Renal cortex interstitium (tissue), 11 donors: ENCODE measurements around the gene ARL5C. TPM values are rescaled to one million over a fixed set of nuclear protein-coding genes. Genes with fewer than 3 reads are reported as not detected.
A peak's percentile ranks its signal among the peaks of the same experiment; 100 is the strongest.

Experiments
- DNase-seq, 11 donors: peaks; one replicate each; pipeline ENCODE4 v3.0.0-alpha.2; 2013; ENCODE audit warnings: low read depth in 9 of 11, low spot score in 4 of 11; ENCODE audit errors: extremely low read depth in 1 of 11
- polyA plus RNA-seq, 3 donors: library from polyadenylated mRNA; unstranded; fragments of 120-200 nt; gene quantifications; one replicate each; pipeline ENCODE4 v1.2.1, GENCODE V29; 2013; ENCODE audit not compliant: insufficient read length in 3 of 3

Gene ARL5C
- polyA plus RNA-seq, 3 donors: 0.17 to 0.50 (median 0.44) TPM

DNA sequence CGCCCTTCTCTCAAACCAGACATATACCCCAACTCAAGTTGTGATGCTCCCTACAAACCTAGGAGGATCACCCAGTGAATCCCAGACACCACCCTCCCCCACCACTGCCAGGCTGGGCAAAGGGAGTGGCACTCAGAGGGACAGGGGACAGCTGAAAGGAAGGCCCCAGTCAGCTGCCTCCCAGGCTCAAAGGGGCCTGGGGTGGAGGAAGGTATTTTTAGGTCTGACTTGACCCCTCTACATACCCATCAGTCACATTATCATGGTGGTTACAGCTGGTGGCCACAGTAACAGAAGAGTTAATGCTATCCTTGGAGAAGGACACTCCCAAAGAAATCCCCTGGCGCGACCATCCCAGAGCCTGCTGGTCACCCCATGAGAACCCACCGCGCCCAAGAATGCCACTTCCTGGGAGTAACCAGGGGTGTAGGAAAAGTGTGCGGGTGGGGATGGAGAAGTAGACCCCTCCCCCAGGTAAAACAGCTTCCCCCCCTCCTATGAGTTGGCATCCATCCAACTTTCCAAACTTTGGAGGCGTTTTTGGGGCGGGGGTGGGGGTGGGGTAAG, 30.4 kb upstream of the ARL5C start:
- no peak for DNase-seq

DNA sequence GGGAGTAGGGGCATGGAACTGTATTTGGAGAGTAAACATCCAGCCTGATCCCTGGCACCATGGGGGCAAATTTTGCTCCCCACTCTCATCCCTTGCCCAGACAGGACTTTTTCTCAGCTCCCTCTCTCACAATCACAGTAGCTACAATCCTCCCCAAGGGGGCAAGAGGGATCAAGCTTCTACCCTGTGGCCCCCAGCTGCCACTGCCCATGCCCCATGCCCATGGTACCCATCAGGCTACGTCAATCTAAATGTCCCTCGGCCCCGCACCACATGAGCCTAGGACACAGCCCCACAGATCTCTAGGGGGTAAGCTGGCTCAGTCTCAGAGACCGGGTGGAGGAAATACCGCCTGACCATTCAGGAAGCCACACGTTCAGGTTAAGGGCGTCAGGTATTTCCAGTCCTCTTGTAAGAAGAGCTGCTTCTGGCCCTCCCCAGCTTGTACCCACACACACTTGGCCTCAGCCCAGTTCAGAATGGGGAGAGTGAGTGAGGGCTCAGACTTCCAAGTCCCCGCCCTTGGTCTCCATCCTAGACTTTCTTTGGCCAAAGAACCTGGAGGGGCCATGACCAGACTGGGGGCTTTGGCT, 29.7 kb upstream of the ARL5C start:
- no peak for DNase-seq

DNA sequence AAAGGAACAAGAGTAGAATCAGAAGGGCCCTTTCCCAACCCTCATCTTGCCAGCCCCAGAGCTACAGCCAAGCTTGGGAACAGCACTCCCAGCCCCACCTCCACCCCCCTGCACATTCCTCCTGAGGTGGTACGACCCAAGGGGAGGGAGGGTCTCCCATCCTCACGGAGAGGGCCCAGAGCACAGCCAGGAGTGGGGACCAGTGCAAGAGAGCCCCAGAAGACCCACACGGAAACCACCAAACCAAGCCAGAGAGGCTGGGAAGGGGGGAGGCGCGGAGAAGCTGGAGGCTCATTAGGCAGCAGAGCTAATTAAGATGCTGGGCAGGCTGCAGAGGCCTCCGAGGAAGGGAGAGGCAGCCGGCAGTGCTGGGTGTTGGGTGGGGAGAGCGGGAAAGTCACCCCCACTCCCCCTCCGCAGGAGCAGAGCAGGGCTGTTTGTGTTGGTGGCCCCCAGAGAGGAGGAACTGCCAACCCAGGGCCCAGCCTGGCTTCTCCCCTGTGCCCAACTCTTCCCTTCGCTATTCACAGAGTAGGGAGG, 29.1 kb upstream of the ARL5C start:
- no peak for DNase-seq

DNA sequence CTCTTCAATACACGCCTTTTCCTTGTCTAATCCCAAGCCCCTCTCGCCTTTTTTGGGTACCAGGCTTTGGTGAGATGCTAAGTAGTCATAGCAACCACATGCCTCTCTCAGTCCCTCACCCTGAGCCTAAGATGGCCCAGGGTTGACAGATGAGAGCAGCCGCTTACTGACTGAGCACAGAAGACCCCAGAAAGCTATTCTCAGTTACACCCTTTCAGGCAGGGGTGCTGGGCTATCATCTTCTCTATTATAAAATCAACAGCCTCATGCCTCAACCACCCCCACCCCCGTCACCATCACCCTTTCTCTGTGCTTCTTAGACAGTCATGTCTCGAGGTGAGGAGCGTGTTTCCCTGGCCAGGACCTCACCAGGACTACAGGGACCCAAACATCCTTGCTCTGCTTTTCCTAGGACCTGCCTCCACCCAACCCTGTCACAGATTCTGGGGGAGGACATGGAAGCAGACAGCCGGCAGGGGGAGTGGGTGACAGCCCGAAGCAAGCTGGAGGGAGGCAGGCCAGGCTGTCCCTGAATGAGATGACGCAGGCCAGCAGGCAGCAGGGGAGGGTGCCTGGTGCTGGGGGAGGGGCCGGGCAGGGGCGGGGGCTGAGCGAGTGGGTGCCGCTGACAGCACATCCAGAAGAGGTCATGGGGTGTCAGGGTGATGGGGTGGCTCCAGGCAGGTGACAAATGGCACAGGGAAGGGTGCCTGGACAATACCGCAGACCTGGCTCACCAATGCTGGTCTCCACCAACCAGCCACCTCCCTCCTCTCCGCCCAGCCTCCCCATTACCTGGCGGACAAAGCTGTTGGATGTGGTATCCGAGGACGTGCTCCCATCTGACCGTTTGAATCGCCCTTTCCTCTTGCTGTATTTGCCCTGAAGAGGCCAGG, 28.4 kb upstream of the ARL5C start:
- DNase-seq: peak in 3 of 11 donors; percentile 56 to 72 (median 56)

DNA sequence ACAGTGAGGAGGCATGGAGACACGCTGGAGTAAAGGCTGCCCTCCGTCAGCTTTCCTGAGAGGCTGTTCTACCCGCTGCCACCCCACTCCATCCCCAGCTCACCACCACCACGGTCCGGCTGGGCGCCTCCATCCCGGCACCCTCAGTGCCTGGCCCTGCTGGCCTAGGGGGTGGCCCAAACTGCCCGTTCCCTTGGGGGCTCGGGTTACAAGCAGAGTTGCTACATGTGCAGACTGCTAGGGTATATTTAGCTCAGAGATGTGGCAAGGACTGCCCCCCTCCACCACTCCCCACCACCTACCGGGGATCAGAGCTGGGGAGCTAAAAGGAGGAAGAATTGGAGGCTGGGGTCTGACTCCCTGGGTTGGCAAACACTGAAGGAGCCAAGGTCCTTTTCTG, 27.4 kb upstream of the ARL5C start:
- DNase-seq: no peak

DNA sequence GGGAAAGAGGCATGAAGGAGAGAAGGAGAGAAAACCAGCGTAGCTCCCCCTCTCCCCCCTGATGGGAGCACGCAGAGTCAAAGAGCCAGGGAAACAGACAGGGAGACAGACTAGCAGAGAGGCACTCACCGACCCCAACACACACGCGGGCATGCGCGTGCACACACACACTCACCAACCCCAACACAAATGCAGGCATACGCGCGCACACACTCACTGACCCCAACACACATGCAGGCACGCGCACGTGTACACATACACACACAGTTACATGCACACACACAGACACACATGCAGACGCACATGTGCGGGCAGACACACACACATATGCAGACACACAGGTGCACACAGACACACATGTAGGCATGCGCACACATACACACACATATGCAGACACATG, 26.9 kb upstream of the ARL5C start:
- no peak for DNase-seq

DNA sequence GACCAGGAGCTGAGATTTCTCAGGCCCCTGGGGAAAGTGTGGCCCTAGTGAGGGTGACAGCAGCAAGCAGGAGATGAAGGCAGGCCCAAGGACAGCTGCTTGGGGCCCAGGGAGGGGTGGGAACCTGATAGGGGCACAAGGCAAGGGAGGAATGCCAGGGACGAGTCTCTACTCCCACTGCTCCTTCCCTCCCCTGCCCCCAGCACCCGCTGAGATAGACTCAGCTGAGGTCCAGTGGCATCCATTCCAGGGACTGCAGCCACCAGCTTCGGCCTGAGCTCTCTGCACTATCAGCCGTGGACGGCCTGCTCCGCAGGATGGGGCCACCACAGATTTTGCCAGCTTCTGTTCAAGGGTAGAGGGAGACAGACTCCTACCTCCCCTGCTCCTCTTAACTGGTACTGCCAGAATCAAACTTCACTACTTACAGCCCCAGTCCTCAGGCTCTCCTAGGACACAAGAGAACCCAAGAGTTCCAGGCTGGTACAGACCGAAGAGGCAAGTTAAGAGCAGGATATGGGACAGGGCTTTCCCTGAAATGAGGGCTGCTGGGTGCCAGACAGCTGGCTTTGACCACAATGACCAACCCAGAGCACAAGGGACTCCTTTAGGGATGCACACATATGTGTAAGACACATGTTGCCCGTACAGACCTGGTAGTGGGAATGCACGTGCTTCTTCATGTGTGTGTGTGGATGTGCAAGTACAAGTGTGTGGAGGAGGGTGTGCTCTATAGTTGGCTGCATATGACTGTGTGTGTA, 26.0 kb upstream of the ARL5C start:
- DNase-seq: no peak

DNA sequence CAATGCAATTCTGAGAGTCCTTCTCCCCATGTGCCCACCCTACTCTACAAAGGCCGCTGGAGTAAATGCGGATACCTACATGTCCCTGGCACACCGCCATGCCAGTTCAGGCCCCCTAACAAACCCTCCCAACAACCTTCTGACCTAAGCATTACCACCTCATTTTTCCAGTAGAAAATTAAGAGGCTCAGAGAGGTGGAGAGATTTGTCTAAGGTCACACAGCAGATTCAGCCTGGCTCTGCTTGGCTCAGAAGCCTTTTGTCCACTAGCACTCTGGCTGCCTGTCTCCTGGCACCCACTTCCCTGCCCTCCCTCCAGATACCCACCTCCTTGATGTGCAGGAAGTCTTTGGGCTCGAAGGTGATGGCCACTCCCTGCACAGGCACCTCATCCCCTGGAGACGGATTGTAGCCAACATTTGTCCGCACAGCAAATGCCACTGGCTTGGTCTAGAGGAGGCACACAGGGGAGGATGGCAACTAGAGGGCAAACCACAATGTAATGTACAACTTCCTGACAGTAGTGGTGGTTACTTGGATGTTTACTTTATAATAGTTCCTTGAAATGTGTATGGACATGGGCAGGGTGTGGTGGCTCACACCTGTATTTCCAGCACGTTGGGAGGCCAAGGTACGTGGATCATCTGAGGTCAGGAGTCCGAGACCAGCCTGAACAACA, 21.3 kb upstream of the ARL5C start:
- no peak for DNase-seq

DNA sequence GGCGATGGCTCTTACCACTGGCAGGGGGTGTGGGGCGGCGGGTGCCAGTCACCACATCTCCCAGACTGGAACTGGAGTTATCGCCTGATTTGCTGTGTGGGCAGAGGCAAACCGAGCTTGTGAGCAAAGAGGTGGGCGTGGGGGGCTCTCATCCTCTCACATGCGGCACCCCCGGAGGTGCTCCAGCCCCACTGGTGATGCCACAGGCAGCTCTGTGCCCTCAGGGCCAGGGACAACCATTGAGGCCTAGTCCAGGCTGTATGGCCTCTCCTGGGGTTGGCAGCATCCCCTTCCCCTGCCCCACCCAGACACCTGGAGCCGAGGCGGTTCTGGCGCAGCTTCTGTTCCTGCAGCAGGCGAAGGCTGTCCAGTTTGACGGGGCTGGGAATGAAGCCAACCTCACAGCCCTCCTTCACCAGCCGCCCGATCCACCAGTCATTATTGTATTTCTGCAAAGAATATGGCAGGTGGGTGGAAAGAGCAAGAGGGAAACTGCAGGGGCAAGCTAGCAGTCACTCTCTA, 20.6 kb upstream of the ARL5C start:
- DNase-seq: no peak

DNA sequence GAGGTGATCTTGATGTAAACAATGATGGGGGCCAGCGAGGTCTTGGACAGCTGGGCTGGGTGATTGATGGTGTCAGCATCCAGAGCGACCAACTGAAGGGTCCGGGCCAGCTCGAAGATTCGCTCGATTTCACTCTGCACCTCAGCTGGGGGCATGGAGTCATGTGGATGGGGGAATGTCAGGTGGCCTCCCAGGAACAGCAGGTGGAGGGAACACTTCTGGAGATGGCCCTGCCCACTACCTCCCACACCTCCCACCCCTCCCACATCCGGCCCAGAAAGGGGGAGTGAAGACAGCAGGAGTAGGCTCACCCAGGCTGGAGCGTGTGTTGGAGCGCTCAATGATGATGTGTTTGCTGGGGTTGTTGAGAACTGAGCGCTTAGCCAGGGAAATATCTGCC, 17.8 kb upstream of the ARL5C start:
- DNase-seq: no peak

DNA sequence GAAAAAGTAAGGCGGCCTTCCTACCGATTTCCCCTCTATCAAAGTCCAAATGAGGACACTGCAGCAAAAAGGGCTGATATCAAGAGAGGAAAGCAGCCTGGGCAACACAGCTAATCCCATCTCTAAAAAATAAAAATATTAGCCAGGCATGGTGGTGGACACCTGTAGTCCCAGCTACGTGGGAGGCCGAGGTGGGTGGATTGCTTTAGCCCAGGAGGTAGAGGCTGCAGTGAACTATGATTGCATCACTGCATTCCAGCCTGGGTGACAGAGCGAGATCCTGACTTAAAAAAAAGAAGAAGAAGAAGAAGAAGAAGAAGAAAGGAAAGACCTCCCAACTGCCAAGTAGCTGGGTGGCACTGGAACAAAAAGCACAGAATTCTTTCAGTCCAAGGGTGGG, 17.1 kb upstream of the ARL5C start:
- DNase-seq: no peak

DNA sequence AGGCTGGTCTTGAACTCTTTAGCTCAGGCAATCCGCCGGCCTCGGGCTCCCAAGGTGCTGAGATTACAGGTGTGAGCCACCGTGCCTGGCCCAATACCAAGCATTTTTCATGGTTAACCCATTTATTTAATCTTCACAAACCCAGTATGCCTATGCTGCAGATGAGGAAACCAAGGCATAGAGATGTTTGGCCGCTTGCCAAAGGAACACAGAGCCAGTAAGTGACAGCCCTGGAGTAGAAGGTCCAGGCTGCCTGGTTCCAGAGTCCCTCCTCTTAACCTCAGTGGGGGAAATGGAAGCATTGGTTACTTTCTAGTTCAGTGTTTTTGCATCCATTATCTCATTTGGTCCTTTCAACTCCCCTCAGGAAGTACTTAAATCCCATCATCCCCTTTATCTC, 15.3 kb upstream of the ARL5C start:
- no peak for DNase-seq

DNA sequence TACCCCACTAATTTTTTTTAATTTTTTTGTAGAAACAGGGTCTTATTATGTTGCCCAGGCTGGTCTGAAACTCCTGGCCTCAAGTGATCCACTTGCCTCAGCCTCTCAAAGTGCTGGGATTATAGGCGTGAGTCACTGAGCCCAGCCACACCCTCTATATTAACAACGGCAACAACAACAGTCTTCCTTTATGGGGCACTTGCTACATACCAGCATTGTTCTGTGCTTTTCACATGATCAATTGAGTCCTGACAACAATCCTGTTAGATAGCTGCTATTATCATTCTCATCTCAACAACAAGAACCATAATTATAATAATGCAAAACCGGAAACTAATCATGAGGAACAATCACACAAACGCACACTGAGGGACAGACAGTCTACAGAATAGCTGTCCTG, 12.6 kb upstream of the ARL5C start:
- DNase-seq: no peak

DNA sequence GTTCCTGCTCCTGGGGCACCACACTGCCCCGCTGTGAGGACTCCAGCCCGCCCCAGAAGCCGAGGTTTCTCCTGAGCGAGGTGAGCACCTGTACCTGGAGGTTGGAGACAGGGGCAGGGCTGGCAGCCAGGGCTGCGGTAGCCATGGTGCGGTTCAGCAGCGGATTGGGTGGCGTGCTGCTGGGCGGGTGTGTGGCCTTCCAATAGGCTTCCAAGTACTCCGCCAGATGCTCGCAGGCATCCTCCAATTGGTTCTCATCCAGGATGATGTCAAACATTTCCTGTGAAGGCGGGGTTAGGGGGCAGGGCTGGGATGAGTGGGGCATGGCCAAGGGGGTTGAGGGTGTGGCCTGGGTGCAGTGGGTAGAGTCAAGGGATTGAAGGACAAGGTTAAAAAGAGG, 11.3 kb upstream of the ARL5C start:
- no peak for DNase-seq

DNA sequence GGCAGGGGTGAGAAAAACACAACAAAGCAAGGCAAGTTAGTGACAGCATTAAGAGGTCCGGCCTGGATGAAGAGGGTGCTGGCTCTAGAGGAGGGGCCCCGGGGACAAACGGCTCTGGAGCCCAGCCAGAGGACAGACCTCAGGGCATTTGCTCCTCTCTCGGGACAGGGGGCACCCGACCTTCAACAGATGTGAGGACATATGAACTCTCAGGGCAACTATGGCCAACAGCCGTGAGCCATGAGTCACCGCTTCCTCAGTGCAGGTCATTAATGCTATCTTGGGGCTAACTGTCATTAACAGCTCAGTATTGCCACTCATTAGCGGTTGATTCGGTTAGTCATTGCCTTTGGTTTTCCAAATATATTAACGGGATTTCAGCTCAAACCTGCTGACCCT, 9.7 kb upstream of the ARL5C start:
- DNase-seq: no peak

DNA sequence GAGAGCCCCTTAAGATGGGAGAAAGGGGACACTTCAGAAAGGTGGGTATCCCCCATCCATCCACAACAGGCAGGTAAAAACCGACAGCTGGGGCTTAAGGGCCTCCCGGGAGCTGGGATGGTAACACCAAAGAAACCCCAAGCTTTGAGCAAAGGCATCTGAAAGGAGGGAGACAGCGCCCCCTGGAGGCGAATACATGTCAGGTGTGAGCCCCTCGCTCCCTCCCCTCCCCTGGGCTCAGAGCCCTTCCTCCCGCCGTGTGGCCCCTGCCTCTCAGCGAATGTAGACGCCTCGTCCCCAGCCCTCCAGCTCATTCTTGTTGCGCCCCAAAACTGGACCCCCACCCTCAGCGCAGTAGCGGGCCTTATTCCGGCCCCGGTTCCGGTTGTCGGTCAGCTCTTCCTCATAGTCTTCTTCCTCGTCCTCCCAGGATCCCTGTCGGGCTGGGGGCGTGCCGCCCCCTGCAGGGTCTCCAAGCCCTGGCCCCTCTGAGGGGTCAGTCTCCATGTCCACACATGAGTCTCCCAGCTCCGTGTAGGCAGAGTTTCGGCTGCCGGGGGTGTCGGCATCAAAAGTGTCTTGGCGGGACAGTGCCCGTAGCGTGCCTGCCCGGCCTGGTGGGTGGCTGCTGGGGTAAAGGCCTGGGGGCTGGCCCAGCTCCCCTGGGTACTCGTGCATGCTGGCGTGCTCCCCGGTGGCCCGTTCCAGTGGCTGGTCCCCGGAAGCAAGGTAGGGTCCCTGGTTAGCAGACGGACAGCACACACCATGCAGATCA, 9.1 kb upstream of the ARL5C start:
- peak in 7 of 11 donors; percentile 63 to 77 (median 70) for DNase-seq

DNA sequence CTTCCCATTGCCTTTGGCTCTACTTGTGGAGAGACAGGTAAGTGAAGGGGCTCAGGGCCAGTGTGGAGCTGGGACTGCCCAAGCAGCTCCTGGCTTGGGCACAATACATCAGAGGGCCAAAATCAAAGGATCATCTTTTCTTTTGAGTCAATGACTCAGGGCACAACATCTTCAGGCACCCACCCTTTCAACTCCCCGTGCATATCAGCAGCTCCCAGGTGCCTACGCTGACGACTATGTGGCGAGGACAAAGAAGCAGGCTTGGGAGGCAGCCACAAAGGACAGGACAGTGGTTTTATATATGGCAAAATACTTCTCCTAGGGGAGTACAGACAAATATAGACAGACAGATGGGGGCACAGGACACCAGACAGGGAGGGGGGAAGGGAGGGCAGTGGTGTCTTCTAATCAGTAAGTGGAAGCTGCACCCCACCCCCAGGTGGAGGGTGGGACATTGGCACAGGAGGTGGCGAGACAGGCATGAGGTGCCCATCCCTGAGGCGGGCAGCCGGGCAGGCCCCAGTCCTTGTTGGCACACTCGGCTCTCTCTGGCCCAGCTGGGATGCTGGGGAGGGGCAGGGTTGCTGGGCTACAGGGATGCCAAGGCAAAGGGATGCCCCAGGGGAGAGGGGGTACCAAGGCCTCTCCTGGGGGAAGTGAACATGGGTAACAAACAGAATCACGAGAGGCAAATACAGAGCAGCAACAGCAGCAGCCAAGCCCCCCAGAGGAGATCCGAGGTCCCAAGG, 7.7 kb upstream of the ARL5C start:
- no peak for DNase-seq
